MG63 (cell line): ENCODE measurements around the gene F2RL2. TPM values are rescaled to one million over a fixed set of nuclear protein-coding genes. Genes with fewer than 3 reads are reported as not detected.
"Not testable (repeated sequence)": the region's sequence is repeated elsewhere in the genome, so short reads cannot be mapped to it uniquely, and the experiment has no call there.

Experiments used
- DNase-seq: peaks from one replicate; pipeline ENCODE4 v3.0.0-alpha.2; 2020
- H3K27me3 ChIP-seq: fragments of 250-450 bp; sonication (Bioruptor Pico); 2 replicates; pipeline ENCODE4 v1.5.1; 2020; ENCODE audit warnings: mild to moderate bottlenecking, moderate library complexity
- H3K36me3 ChIP-seq: fragments of 250-450 bp; sonication (Bioruptor Pico); 2 replicates; pipeline ENCODE4 v1.5.1; 2020; ENCODE audit warnings: mild to moderate bottlenecking, moderate library complexity
- H3K4me3 ChIP-seq: fragments of 250-450 bp; sonication (Bioruptor Pico); 2 replicates; pipeline ENCODE4 v1.5.1; 2020; ENCODE audit warnings: mild to moderate bottlenecking, moderate library complexity
- H3K9me3 ChIP-seq: fragments of 250-450 bp; sonication (Bioruptor Pico); 2 replicates; pipeline ENCODE4 v1.5.1; 2020; ENCODE audit warnings: mild to moderate bottlenecking, moderate library complexity
- total RNA-seq: library from RNA; depleted of rRNA; stranded (reverse); fragments of >200 nt; shearing (Covaris generic); gene quantifications from 2 replicates; pipeline ENCODE4 v1.2.3, GENCODE V29; 2014; ENCODE audit warnings: low replicate concordance

Gene F2RL2
- total RNA-seq, 1 experiment from 2014 or later, result 0.20 TPM

DNA sequence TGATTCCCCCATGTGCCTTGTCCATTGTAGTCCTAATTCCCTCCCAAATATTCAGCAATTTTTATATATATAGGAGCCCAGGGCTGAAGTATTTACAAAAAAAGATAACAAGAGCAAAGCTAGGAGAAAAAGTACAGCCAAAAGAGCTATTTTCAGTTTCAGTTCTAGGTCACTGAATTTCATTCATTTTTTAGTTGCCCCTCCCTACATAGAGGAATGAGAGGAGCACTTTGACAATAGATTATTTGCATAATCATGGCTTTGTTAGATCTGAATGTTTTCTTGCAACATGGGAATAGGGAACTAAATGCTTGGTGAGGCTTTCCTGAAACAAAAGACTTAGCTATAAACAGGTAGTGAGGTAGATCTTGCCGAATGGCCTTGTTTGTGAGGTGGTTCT is 15.3 kb upstream of the F2RL2 start:
- Histone ChIP-seq H3K27me3 (no peaks in the 10 kb centered on the region), H3K4me3 (no peak overlapping the region), H3K36me3 (no peaks in the 10 kb centered on the region), H3K9me3 (no peaks in the 10 kb centered on the region)
- DNase-seq, result no peak

DNA sequence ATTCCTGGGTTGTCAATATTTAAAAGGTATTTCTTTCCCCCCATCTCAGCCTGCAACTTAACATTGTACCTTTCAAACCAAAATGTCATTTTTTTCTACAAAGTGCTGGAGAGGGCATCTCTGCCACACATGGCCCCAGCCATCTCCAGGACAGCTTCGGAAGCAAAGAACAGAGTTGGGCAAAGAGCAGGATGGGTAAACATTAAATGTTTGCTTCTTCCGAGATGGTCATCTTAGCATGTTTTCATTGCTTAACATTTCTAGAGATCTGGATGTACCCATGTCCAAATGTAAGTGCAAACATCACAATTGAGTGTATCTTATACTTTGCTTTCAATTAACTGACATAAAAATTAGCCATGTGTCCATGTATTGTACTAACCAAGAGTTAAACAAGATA is 14.3 kb upstream of the F2RL2 start:
- DNase-seq, result no peak
- H3K9me3 ChIP-seq, result no peaks in the 10 kb centered on the region
- no peaks in the 10 kb centered on the region for H3K36me3 ChIP-seq
- no peak overlapping the region for H3K4me3 ChIP-seq
- no peaks in the 10 kb centered on the region for H3K27me3 ChIP-seq

DNA sequence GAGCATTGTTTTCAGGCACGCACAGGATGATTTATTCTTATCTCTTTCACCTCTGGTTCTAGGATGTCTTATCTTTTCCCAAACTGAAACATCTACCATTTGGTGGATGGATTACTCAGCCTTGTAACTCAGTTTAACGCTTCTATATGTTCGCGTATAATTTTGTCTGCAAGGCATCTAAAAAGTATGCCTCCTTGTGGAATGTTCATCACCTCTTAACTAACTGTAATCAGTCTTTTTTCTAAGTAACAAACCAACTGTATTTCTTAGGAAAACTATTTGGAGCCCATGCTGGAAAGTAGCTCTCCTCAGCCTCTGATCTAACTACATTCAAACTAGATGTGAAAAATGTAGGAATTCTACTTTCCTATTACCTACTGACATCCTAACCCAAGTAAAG is 11.5 kb upstream of the F2RL2 start:
- H3K27me3 ChIP-seq, result no peaks in the 10 kb centered on the region
- no peaks in the 10 kb centered on the region for H3K36me3 ChIP-seq
- H3K4me3 ChIP-seq, result no peak overlapping the region
- H3K9me3 ChIP-seq, result no peaks in the 10 kb centered on the region
- DNase-seq, result no peak

DNA sequence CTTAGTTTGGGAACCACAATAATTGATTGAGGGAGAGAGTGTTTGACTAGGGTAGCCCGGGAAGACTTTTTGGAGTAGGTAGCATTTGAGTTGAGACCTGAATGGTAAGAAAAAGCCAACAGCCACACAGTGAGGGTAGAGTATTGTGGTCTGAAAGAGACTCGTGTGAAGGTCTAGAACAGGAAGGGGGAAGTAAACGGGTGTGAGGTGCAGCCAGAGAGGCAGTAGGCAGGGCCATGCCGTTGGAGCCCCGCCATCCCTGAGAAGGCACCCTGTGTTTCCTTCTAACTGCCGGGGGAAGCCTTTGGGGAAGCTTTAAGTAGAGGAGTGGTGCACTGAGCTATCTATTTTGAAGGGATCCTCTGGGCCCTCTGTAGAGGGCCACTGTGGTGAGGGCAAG is 3.5 kb upstream of the F2RL2 start:
- no peaks in the 10 kb centered on the region for H3K9me3 ChIP-seq
- no peaks in the 10 kb centered on the region for H3K36me3 ChIP-seq
- no peak overlapping the region for H3K4me3 ChIP-seq
- H3K27me3 ChIP-seq, result no peaks in the 10 kb centered on the region
- no peak for DNase-seq

DNA sequence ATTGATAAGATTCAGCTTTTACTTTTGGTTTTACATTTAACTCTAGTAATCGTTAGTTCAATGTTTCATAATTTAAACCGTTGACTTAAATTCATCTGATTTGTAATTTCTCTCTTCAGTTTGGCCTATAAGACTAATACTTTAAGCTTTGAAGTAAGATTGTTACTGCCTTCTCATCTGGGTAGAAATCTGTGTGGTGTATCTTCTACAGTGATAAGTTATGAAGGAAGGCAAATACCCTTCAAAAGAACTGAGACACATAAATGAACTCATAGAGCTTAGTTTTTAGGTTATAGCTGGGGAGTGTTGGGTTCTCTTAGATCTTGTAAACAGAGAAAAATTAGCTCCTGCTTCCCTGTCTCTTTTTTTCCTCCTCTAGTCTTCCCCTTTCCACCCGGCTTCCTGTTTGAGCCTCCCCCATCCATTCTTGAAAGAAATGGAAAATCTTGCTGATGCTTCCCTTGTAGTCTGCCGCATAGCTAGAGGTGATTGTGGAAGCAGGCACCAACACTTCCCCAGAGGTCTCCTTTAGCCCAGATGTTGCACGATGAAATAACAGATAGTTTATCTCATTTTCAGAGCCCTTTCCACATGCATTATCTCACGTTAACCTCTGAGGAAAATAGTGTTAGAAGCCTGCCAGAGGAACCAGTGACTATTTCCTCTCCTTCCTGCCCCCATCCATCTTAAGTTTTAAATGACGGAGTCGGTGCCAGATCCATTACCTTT is 2.0 kb upstream of the F2RL2 start:
- H3K36me3 ChIP-seq, result no peaks in the 10 kb centered on the region
- no peaks in the 10 kb centered on the region for H3K27me3 ChIP-seq
- no peaks in the 10 kb centered on the region for H3K9me3 ChIP-seq
- no peak for DNase-seq
- no peak overlapping the region for H3K4me3 ChIP-seq

DNA sequence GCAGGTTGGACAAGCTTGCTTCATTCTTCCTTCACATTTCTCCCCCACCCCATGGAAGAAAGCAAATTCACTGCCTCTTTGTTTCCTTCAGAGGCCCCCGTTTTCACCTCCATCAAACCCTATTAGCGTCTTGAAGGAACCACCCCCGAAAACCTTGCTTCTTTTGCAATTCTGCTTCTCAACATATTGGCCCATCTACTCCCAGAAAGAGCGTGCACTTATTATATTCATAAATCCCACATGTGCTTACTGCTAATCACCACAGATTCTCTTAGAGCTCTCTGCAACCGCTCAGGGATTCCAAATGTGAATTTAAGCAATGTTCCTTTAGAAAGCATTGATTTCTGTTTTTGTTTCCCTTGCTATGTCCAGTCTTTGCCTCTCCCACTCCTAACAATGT is 1.1 kb downstream of the F2RL2 start:
- Histone ChIP-seq H3K27me3 (no peaks in the 10 kb centered on the region), H3K4me3 (no peak overlapping the region), H3K9me3 (no peaks in the 10 kb centered on the region; the same call in 1 of the 2 replicates), H3K36me3 (no peaks in the 10 kb centered on the region)
- no peak for DNase-seq

DNA sequence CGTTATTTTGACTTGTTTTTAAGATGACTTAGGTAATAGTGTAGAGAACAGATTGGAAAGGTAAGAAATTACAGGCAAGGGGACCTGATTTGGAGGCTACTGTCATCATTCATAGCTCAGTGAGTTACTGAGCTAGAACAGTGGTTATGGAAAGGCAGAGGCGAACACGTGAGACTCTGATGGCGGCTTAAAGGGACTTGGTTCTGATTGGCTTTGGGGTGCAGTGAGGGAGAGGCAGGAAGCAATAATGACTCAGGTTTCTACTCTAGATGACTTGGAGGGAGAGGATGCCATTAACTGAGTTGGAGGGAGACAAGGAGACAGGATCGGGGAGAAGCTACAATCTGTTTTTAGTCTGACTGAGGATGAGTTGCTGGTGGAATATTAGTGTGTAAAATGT is 3.0 kb downstream of the F2RL2 start:
- no peaks in the 10 kb centered on the region; the same call in 1 of the 2 replicates for H3K9me3 ChIP-seq
- no peaks in the 10 kb centered on the region for H3K27me3 ChIP-seq
- DNase-seq, result no peak
- H3K36me3 ChIP-seq, result no peaks in the 10 kb centered on the region
- no peak overlapping the region for H3K4me3 ChIP-seq

DNA sequence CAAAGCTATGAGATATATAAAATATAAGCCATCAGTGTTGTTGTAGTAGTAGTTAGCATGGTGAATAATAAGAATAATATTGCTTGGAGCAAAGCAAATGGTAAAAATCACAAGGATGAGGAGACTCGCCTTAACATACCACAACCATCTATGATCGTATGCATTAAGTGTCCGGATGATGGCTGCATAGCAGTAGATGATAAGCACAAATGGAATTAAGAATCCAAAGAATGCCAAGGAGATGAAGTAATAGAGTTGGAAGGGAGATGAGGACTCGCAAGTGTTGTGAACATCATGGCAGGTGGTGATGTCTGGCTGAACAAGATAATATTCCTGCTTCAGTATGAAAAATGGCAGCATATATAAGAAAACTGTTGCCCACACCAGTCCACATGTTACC is 5.5 kb downstream of the F2RL2 start:
- no peaks in the 10 kb centered on the region for H3K27me3 ChIP-seq
- DNase-seq, result peak; percentile 11
- H3K4me3 ChIP-seq, result no peak overlapping the region
- H3K9me3 ChIP-seq, result no peaks in the 10 kb centered on the region; the same call in 1 of the 2 replicates
- no peaks in the 10 kb centered on the region for H3K36me3 ChIP-seq

DNA sequence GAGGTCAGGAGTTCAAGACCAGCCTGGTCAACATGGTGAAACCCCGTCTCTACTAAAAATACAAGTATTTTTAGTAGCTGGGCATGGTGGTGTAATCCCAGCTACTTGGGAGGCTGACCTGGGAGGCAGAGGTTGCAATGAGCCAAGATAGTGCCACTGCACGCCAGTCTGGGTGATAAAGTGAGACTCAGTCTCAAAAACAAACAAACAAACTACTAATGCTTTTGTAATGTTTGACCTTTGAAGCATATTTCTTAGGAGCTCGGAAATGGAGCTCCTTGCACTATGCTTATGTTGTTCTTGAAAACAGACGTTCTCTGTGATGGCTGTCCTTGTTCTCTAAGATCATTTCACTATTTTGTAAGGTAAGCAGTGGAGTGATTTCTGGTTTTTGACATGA is 6.0 kb downstream of the F2RL2 start:
- H3K36me3 ChIP-seq, result no peaks in the 10 kb centered on the region
- no peaks in the 10 kb centered on the region; the same call in 1 of the 2 replicates for H3K9me3 ChIP-seq
- no peak overlapping the region for H3K4me3 ChIP-seq
- no peaks in the 10 kb centered on the region for H3K27me3 ChIP-seq
- DNase-seq, result peak; percentile 54

DNA sequence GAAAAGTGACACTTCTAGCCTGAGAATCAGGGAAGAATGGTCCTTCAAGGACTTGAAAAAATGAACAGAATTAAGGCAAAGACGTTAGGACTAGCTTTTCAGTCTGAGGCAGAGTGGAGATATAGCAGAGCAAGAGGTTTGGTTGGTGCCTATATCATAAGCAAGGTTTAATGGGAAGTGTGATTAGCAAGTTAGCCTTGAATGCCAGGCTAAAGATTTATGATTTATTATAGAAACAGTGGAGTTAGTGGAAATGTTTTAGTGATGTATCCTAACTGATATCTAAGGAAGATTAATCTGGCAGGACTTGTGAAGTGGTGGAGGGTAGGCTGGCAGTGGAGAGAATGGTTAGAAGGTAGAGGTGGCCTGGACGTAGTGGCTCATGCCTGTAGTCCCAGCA is 7.0 kb downstream of the F2RL2 start:
- no peak overlapping the region for H3K4me3 ChIP-seq
- no peak for DNase-seq
- H3K36me3 ChIP-seq, result no peaks in the 10 kb centered on the region
- H3K9me3 ChIP-seq, result no peaks in the 10 kb centered on the region; the same call in 1 of the 2 replicates
- no peaks in the 10 kb centered on the region for H3K27me3 ChIP-seq

DNA sequence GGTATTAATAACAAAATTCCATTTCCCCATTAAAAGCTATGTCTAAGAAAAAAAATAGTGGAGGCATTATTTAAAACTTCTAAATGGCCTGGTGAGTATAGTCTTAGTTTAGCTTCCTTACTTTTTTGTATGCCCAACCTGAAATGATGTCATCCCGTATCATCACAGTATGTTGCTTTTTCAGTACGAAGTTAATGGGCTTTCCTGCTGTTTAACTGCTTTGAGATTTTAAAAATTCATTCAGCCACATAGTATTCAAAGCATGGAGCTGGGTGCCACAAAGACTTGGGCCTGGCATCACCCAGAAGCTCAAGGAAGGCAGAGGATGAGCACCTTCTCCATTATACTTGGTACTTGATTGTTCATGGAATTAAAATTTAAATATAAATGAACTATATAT is 7.4 kb downstream of the F2RL2 start:
- Histone ChIP-seq H3K27me3 (no peaks in the 10 kb centered on the region), H3K36me3 (no peaks in the 10 kb centered on the region), H3K4me3 (no peak overlapping the region), H3K9me3 (no peaks in the 10 kb centered on the region; the same call in 1 of the 2 replicates)
- DNase-seq, result peak; percentile 13

DNA sequence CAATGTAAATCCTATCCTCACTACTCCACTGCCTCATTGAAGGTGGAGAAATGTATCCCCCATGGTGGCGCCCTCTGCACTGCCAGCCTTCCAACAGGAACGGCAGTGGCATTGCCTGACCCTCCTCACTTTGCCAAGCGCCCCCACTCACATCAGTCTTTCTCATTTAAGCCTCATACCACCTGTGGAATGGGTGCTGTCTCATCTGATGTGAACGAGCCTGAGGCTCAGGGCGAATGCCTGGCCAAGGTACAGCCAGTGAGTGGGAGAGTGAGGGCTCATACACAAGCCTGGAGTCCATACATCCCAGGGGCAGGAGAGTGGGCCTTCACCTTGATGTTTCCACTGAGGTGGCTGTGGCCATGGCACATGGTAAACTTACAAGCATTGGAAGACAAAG is 10.3 kb downstream of the F2RL2 start:
- DNase-seq, result no peak
- Histone ChIP-seq H3K9me3 (no peaks in the 10 kb centered on the region; the same call in 1 of the 2 replicates), H3K4me3 (no peak overlapping the region), H3K36me3 (no peaks in the 10 kb centered on the region), H3K27me3 (no peaks in the 10 kb centered on the region)

DNA sequence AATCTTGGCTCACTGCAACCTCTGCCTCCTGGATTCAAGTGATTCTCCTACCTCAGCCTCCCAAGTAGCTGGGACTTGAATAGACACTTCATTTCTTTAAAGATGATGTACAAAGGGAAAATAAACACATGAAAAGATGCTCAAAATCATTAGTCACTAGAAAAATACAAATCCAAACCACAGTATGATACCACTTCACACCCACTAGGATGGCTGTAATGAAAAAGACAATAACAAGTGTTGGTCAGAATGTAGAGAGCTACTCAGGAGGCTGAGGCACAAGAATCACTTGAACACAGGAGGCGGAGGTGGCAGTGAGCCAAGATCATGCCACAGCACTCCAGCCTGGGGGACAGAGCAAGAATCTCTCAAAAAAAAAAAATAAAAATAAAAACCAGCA is 13.0 kb downstream of the F2RL2 start:
- no peak for DNase-seq
- no peaks in the 10 kb centered on the region; the same call in 1 of the 2 replicates for H3K9me3 ChIP-seq
- H3K4me3 ChIP-seq, result no peak overlapping the region
- no peaks in the 10 kb centered on the region for H3K36me3 ChIP-seq
- H3K27me3 ChIP-seq, result no peaks in the 10 kb centered on the region

DNA sequence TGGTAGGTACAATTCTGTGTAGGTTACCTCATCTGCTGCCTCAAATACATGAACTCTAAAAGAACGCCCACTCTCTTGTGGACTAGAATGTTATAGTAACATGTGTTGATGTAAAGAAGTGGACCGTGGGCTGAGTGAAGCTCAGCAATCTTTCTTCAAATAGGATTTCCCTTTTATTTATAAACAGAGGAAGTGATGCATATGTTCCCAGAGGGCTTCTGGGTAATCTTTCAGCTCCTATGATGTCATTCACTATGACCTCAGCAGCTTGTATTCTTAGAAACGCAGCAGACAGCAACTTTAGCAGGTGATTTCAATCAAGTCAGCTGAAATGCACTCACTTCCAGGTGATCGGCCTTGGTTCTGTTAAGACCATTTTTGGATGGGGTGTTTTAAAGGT is 14.4 kb downstream of the F2RL2 start:
- Histone ChIP-seq H3K9me3 (no peaks in the 10 kb centered on the region; the same call in 1 of the 2 replicates), H3K36me3 (no peaks in the 10 kb centered on the region), H3K27me3 (no peaks in the 10 kb centered on the region), H3K4me3 (no peak overlapping the region)
- no peak for DNase-seq

DNA sequence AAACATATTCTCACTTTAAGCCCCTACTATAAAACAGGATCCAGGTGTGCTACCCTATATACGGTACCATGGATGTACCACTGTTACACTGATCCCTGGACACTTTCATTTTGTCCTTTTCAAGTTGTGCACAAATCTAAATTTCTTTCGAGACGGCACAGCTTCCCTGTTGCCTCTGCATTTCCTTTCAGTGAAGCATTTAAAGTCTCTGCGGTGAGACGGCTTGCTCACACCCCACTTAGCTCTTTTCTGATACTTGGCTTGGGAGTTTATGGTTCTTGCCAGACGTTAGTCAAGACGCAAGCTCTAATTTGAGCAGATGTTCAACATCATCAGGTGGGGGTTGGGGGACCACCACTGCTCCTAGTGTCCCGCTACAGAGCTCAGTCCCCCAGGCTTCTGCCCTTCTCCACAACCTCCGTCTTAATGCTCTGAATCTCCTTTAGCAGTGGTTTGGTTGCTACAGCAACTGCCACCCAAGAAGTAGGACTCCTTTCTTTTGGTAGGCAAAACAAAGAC is 15.8 kb downstream of the F2RL2 start:
- no peak for DNase-seq
- H3K4me3 ChIP-seq, result no peak overlapping the region

DNA sequence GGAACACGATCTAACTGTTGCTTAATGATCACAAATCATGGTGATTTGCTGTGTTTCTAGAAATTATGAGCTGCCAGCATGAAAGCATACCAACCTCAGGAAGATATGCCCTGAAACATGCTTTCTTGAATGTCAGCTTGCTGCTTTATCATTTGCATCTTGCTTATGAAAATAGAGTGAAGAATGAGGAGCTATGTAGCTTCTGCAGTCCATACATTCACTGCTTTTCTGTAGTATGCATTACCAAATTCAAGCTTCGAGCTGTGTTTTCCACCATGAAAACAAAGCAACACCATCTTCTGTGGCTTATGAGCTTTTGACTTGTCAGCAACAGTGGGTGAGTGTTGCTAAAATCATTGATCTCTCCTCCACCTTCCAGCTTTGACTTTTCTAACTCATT is 16.5 kb downstream of the F2RL2 start:
- Histone ChIP-seq H3K36me3 (no peaks in the 10 kb centered on the region), H3K27me3 (no peaks in the 10 kb centered on the region), H3K4me3 (no peak overlapping the region), H3K9me3 (no peaks in the 10 kb centered on the region; the same call in 1 of the 2 replicates)
- no peak for DNase-seq

More for the DNA sequence above, 15.8 kb downstream of the F2RL2 start:
- Histone ChIP-seq H3K36me3 (no peaks in the 10 kb centered on the region), H3K9me3 (no peaks in the 10 kb centered on the region; the same call in 1 of the 2 replicates), H3K27me3 (no peaks in the 10 kb centered on the region)

DNA sequence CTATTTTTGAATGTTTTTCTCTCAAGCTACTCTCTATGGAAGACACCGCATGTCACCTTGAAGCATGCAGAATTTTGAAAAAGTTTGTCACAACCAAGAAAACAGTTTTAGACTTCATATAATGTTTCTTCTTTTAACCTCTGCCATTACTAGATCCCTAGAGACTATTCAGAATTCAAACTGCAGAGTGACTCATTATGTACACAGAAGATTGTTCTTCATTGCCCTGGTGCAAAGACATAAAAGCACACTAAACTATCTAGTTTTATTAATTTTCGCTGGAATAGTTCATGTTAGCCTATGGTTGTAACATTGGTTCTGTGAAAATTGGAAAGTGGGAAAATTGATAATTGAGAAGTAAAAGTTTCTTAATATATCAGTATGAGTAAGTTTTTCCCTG is 18.4 kb downstream of the F2RL2 start:
- no peaks in the 10 kb centered on the region for H3K36me3 ChIP-seq
- no peak for DNase-seq
- H3K27me3 ChIP-seq, result no peaks in the 10 kb centered on the region
- H3K9me3 ChIP-seq, result no peaks in the 10 kb centered on the region; the same call in 1 of the 2 replicates
- no peak overlapping the region for H3K4me3 ChIP-seq

DNA sequence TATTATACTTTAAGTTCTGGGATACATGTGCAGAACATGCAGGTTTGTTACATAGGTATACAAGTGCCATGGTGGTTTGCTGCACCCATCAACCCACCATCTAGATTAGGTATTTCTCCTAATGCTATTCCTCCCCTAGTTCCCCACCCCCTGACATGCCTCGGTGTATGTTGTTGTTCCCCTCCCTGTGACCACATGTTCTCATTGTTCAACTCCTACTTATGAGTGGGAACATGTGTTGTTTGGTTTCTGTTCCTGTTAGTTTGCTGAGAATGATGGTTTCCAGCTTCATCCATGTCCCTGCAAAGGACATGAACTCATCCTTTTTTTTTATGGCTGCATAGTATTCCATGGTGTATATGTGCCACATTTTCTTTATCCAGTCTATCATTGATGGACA is 19.2 kb downstream of the F2RL2 start:
- DNase-seq, H3K9me3 ChIP-seq, H3K36me3 ChIP-seq: not testable (repeated sequence)

More for the DNA sequence above, 19.2 kb downstream of the F2RL2 start:
- not testable (repeated sequence) for H3K4me3 ChIP-seq, H3K27me3 ChIP-seq
